ENCODE measurements around the gene BMPR1B. TPM values are rescaled to one million over a fixed set of nuclear protein-coding genes. Genes with fewer than 3 reads are reported as not detected.

Gene BMPR1B
- total and polyA plus RNA-seq, 2 of the 8 experiments (the other 6 are each of a cell fraction or from before 2014, with no cell fraction given) = 0.14 to 1.1 TPM

DNA sequence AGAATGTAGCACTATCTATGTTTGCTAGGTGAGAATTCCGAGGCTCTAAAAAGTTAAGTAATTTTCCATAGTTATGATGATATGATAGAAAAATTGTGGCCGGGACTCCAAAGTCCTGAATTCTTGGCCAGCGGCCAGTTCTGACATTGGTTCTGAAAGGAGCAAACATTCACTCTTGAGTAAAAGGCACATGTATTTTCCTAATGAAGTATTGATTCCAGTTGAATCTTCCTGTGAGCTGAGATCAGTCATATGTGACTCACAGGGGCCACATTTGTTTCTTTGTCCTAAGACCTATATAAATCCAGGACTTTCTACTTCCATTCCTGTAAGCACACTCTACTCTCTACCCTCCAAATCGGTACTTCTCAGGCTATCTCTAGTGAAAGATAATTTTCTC is 349.9 kb downstream of the BMPR1B start:
- Histone ChIP-seq H3K27ac (ENCODE audit: low read depth, low read length) (no peak overlapping the region), H2AK5ac (ENCODE audit: low read depth, low read length) (no peak overlapping the region), H4K20me1 (replicated peaks in 1 of 2; ENCODE audit: control insufficient read depth in 1 of 2, insufficient read depth in 2 of 2, low read length in 2 of 2) (no peaks in the 10 kb centered on the region), H3K9me3 (ENCODE audit: insufficient read depth in 2 of 2, low read depth in 1 of 2, low read length in 1 of 2) (no peaks in the 10 kb centered on the region), H4K8ac (ENCODE audit: extremely low read depth, insufficient read depth, low read length) (no peak overlapping the region), H3K9ac (replicated peaks in 1 of 4; ENCODE audit: extremely low read depth in 1 of 4, low read depth in 3 of 4, low read length in 3 of 4) (no peak overlapping the region), H3K79me2 (ENCODE audit: control insufficient read depth in 1 of 2, insufficient read depth in 2 of 2, low read length in 2 of 2) (no peaks in the 10 kb centered on the region), H3K23me2 (ENCODE audit: low read depth, low read length) (no peaks in the 10 kb centered on the region; the same call in 1 of the 2 replicates), H3K79me1 (ENCODE audit: low read depth, low read length) (no peaks in the 10 kb centered on the region), H4K5ac (ENCODE audit: insufficient read length, low read depth, low read length) (no peak overlapping the region), H3K4me2 (ENCODE audit: insufficient read depth in 1 of 2, low read depth in 2 of 2, low read length in 2 of 2) (no peak overlapping the region), H3K4me1 (replicated peaks in 1 of 4; ENCODE audit: control insufficient read depth in 3 of 4, insufficient read depth in 4 of 4, low read length in 3 of 4) (no peaks in the 10 kb centered on the region), H4K91ac (replicated peaks; ENCODE audit: insufficient read length, low read length) (no peak overlapping the region), H2AFZ (ENCODE audit: low read length) (no peak overlapping the region), H3K36me3 (ENCODE audit: control insufficient read depth in 2 of 4, insufficient read depth in 4 of 4, low read length in 3 of 4) (no peaks in the 10 kb centered on the region; a peak in 1 of 8 replicates), H3K4me3 (ENCODE audit: extremely low read depth in 1 of 4, insufficient read depth in 2 of 4, low read depth in 3 of 4, low read length in 4 of 4) (no peak overlapping the region), H3K27me3 (replicated peaks in 1 of 4; ENCODE audit: control insufficient read depth in 3 of 4, extremely low read depth in 1 of 4, insufficient read depth in 3 of 4, low read length in 3 of 4) (no peaks in the 10 kb centered on the region), H3K23ac (ENCODE audit: insufficient read length) (no peak overlapping the region), H3K18ac (ENCODE audit: extremely low read depth, low read length) (no peak overlapping the region), H2BK12ac (ENCODE audit: low read depth, low read length) (no peak overlapping the region), H2BK5ac (ENCODE audit: low read depth, low read length) (no peak overlapping the region), H3K4ac (replicated peaks; ENCODE audit: insufficient read length, low read depth, low read length) (no peak overlapping the region), H3K14ac (ENCODE audit: insufficient read length) (no peak overlapping the region), H2BK120ac (replicated peaks; ENCODE audit: low read depth, low read length) (no peak overlapping the region), H2BK15ac (ENCODE audit: low read length) (no peak overlapping the region), H2BK20ac (ENCODE audit: low read length) (no peak overlapping the region), H3K56ac (replicated peaks; ENCODE audit: insufficient read length, low read depth, low read length) (no peak overlapping the region)
- TF ChIP-seq RFX5 (IDR thresholded peaks at IDR 0.05; ENCODE audit: borderline replicate concordance, low read depth, low read length) (no peak), SUZ12 (IDR thresholded peaks at IDR 0.05; ENCODE audit: low read length) (no peak), KDM4A (IDR thresholded peaks at IDR 0.05; ENCODE audit: low read depth, low read length, severe bottlenecking) (no peak)
- CTCF ChIA-PET (ENCODE audit: partially characterized antibody) = no interaction called here
- POLR2A ChIA-PET (ENCODE audit: partially characterized antibody) = no interaction called here
- 91% methylated on average over 4 of the region's 4 CpGs; no CpG with 5 or more reads in 1 of the 2 experiments for WGBS, 2 experiments (ENCODE audit: extremely low coverage in 1 of 2, insufficient coverage in 1 of 2, insufficient read length in 1 of 2, insufficient replicate concordance in 2 of 2, low coverage in 1 of 2, low lambda C conversion rate in 2 of 2, missing lambda C conversion rate in 1 of 2)
- FAIRE-seq (no peak), DNase-seq (ENCODE audit: low read depth in 1 of 2, low spot score in 2 of 2) (no peak)

Measured in H1 (cell line).